ENCODE data around the gene TMEM87B.
"Not testable (repeated sequence)": the region's sequence is repeated elsewhere in the genome, so short reads cannot be mapped to it uniquely, and the experiment has no call there.

Gene TMEM87B

GRCh38 chr2:112065966-112066365, 10.9 kb downstream of the TMEM87B start:
- H3K4me3 ChIP-seq (ENCODE audit: low read depth, low read length): no peak overlapping the region
- no peak for TF ChIP-seq CTCF (conservative IDR thresholded peaks at IDR 0.05; ENCODE audit: low read depth, low read length)
- peak; percentile 79 for DNase-seq (ENCODE audit: low read depth)

DNA sequence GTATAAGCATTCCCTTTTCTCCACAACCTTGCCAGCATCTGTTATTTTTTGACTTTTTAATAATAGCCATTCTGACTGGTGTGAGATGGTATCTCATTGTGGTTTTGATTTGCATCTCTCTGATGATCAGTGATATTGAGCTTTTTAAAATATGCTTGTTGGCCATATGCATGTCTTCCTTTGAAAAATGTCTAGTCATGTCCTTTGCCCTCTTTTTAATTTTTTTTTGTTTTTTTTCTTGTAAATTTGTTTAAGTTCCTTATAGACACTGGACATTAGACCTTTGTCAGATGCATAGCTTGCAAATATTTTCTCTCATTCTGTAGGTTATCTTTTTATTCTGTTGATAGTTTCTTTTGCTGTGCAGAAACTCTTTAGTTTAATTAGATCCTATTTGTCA, 14.7 kb downstream of the TMEM87B start:
- DNase-seq (ENCODE audit: low read depth); H3K4me3 ChIP-seq (ENCODE audit: low read depth, low read length): not testable (repeated sequence)

DNA sequence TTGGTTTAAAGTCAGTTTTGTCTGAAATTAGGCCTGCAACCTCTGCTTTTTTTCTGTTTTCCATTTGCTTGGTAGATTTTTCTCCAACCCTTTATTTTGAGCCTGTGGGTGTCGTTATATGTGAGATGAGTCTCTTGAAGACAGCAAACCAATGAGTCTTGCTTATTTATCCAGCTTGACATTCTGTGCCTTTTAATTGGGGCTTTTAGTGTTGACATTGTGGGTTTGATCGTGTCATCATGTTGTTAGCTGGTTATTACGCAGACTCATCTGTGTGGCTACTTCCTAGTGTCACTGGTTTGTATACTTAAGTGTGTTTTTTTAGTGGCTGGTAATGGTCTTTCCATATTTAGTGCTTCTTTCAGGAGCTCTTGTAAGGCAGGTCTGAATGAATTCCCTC, 18.8 kb downstream of the TMEM87B start:
- DNase-seq (ENCODE audit: low read depth): no peak
- TF ChIP-seq CTCF (conservative IDR thresholded peaks at IDR 0.05; ENCODE audit: low read depth, low read length): no peak
- no peak overlapping the region for H3K4me3 ChIP-seq (ENCODE audit: low read depth, low read length)

DNA sequence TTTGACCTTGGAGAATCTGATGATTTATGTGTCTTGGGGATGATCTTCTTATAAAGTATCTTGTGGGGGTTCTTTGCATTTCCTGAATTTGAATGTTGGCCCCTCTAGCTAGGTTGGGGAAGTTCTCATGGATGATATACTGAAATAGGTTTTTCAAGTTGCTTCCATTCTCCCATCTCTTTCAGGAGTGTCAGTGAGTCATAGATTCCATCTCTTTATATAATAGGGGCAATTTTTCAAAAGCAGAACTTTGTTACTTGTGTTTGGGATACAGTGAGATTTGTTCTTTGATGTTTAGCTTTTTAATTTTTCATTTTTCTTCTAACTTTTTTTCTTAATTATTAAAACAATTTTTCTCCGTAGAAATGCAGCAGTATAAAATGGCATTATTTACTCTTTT, 19.4 kb downstream of the TMEM87B start:
- no peak overlapping the region for H3K4me3 ChIP-seq (ENCODE audit: low read depth, low read length)
- DNase-seq (ENCODE audit: low read depth): no peak

DNA sequence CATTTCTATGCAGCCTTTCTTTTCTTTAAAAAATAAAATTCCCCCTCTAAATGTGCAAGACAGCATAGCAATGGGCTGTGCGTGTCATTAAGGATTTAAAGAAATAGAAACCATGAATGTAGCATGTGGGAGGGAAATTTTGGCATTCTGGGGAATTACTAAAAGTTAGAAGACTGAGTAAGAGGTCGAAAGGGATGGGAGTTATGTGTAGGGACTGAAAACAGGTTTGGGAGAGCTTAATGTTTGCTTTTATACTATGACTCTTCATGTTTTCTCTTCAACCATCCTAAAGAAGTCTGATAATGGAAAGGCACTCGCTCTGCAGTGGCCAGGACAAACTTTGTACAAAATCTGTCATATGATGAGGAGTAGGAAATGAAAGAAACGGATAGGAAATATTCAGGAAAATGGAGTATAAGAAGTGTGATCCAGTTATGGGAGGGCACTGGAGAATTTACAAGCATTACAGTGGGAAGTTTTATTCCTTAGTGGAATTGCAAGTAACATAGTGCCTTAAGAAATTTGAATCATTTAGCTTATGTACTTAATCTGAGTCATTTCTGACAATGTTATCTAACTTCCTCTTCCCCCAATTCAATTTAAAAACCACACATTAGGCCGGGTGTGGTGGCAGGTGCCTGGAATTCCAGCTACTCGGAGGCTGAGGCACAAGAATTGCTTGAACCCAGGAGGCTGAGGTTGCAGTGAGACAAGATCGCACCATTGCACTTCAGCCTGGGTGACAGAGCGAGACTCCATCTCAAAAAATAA, 20.6 kb downstream of the TMEM87B start:
- no peak for DNase-seq (ENCODE audit: low read depth)
- no peak overlapping the region for H3K4me3 ChIP-seq (ENCODE audit: low read depth, low read length)
- TF ChIP-seq CTCF (conservative IDR thresholded peaks at IDR 0.05; ENCODE audit: low read depth, low read length): no peak

More for the DNA sequence above, 19.4 kb downstream of the TMEM87B start:
- no peak for TF ChIP-seq CTCF (conservative IDR thresholded peaks at IDR 0.05; ENCODE audit: low read depth, low read length)

DNA sequence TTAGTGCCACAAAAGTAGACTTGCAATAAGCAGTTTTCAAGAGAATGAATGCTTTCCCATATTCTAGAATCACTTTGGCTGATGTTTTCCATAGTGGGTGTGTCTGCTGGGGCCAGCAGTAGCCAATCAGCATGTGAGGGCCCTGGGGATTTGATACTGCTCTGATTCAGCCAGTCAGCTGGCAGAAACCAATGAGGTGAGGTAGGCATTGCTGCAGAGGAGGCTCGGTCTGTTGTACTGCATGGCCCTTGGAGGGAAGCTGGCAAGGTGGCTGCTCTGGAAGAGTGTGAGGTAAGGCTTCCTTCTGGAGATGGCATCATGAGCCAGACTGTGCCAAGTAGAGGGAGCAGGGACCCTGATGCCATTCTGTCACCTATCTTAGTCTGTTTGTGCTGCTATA, 22.7 kb downstream of the TMEM87B start:
- no peak for DNase-seq (ENCODE audit: low read depth)
- TF ChIP-seq CTCF (conservative IDR thresholded peaks at IDR 0.05; ENCODE audit: low read depth, low read length): no peak

GRCh38 chr2:112081262-112081661, 26.2 kb downstream of the TMEM87B start:
- no peak for TF ChIP-seq CTCF (conservative IDR thresholded peaks at IDR 0.05; ENCODE audit: low read depth, low read length)
- no peak for DNase-seq (ENCODE audit: low read depth)
- no peak overlapping the region for H3K4me3 ChIP-seq (ENCODE audit: low read depth, low read length)

More for the DNA sequence above, 22.7 kb downstream of the TMEM87B start:
- H3K4me3 ChIP-seq (ENCODE audit: low read depth, low read length): no peak overlapping the region

All from choroid plexus epithelial cell (primary cell).